ENCODE data around the gene PCMT1. TPM values are rescaled to one million over a fixed set of nuclear protein-coding genes. Genes with fewer than 3 reads are reported as not detected.
"Not testable (repeated sequence)": the region's sequence is repeated elsewhere in the genome, so short reads cannot be mapped to it uniquely, and the experiment has no call there.

Gene PCMT1
- polyA plus RNA-seq, 2 of the 4 experiments (the other 2 are of a cell fraction), result 92.4 to 99.3 TPM

DNA sequence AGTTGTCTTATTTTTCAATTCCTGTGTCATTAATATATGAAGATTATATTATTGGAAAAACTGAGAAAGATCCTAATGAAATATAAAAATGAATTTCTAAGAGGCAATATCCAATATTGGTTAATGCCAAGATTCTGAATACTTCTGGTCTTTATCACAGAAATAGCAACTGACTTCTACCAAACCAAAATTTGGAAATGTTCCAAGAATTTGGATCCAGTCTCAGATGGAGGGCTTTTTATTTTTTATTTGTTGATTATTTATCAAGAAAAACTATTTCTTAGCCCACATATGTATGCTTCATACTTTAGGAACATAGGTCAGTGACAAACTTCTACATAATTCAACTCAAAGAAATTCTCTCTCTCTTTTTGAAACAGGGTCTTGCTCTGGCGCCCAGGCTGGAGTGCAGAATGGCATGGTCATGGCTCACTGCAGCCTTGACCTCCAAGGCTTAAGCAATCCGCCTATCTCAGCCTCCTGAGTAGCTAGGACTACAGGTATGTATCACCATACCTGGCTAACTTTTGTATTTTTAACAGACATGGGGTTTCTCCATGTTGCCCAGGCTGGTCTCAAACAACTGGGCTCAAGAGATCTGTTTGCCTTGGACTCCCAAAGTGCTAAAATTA, 16.3 kb upstream of the PCMT1 start:
- POLR2A ChIA-PET, result no interaction called here
- ATAC-seq (no peak), DNase-seq (ENCODE audit: low read depth in 1 of 2, low spot score in 1 of 2) (no peak), FAIRE-seq (no peak)
- Histone ChIP-seq H3K27ac (no peak overlapping the region), H3K9me3 (no peaks in the 10 kb centered on the region), H3K4me1 (no peaks in the 10 kb centered on the region), H3K4me2 (no peak overlapping the region), H3K4me3 (no peak overlapping the region)
- TF ChIP-seq EP300 (IDR thresholded peaks at IDR 0.05), result no peak
- TF ChIP-seq, protein P1, sequence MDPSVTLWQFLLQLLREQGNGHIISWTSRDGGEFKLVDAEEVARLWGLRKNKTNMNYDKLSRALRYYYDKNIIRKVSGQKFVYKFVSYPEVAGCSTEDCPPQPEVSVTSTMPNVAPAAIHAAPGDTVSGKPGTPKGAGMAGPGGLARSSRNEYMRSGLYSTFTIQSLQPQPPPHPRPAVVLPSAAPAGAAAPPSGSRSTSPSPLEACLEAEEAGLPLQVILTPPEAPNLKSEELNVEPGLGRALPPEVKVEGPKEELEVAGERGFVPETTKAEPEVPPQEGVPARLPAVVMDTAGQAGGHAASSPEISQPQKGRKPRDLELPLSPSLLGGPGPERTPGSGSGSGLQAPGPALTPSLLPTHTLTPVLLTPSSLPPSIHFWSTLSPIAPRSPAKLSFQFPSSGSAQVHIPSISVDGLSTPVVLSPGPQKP (IDR thresholded peaks at IDR 0.05; ENCODE audit: low read depth, low read length), result no peak
- no peak for TF ChIP-seq FOSL2 (IDR thresholded peaks at IDR 0.05)
- TF ChIP-seq FOSL2 (CRISPR knock-in tag; IDR thresholded peaks at IDR 0.05), result no peak
- TF ChIP-seq HOXB5 (CRISPR knock-in tag; IDR thresholded peaks at IDR 0.05), result no peak
- TF ChIP-seq GATA3 (IDR thresholded peaks at IDR 0.05; ENCODE audit: borderline replicate concordance), result no peak
- no peak for TF ChIP-seq ZFP36 (IDR thresholded peaks at IDR 0.05; ENCODE audit: borderline replicate concordance, partially characterized antibody)
- TF ChIP-seq PHF8 (IDR thresholded peaks at IDR 0.05; ENCODE audit: borderline replicate concordance, low read depth), result no peak
- TF ChIP-seq CHD4 (IDR thresholded peaks at IDR 0.05; ENCODE audit: borderline replicate concordance), result no peak
- TF ChIP-seq, protein P2, sequence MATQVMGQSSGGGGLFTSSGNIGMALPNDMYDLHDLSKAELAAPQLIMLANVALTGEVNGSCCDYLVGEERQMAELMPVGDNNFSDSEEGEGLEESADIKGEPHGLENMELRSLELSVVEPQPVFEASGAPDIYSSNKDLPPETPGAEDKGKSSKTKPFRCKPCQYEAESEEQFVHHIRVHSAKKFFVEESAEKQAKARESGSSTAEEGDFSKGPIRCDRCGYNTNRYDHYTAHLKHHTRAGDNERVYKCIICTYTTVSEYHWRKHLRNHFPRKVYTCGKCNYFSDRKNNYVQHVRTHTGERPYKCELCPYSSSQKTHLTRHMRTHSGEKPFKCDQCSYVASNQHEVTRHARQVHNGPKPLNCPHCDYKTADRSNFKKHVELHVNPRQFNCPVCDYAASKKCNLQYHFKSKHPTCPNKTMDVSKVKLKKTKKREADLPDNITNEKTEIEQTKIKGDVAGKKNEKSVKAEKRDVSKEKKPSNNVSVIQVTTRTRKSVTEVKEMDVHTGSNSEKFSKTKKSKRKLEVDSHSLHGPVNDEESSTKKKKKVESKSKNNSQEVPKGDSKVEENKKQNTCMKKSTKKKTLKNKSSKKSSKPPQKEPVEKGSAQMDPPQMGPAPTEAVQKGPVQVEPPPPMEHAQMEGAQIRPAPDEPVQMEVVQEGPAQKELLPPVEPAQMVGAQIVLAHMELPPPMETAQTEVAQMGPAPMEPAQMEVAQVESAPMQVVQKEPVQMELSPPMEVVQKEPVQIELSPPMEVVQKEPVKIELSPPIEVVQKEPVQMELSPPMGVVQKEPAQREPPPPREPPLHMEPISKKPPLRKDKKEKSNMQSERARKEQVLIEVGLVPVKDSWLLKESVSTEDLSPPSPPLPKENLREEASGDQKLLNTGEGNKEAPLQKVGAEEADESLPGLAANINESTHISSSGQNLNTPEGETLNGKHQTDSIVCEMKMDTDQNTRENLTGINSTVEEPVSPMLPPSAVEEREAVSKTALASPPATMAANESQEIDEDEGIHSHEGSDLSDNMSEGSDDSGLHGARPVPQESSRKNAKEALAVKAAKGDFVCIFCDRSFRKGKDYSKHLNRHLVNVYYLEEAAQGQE (IDR thresholded peaks at IDR 0.05), result no peak
- TF ChIP-seq CEBPB (IDR thresholded peaks at IDR 0.05), result no peak
- TF ChIP-seq BHLHE40 (IDR thresholded peaks at IDR 0.05; ENCODE audit: low read depth, low read length), result no peak
- CTCF ChIA-PET, result interaction anchor here (0.7 to 1.6 kb wide), 2 partner anchors 9 to 266 kb away, joined by 3 to 7 read pairs; no protein-coding TSS in a partner anchor
- 100% methylated on average over 2 of the region's 2 CpGs for WGBS (ENCODE audit: missing lambda C conversion rate)

DNA sequence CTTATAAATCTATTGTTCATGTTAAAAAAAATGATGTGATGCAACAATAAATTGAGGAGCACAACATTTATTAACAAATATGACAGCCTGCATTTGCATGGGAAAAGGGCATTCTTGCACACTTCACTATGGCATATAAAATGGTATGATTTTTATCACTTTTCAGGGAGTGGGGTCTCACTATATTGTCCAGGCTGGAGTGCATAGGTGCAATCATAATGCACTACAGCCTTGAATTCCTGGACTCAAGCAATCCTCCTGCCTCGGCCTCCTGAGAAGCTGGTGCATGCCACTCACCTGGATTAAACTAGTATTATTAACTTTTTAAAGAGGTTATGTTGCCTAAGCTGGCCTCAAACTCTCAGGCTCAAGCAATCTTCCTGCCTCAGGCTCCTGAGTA, 14.6 kb upstream of the PCMT1 start:
- H3K27ac ChIP-seq, result no peak overlapping the region
- FAIRE-seq, result no peak
- ChIA-PET CTCF (interaction anchor here (0.6 to 1.6 kb wide), 2 partner anchors 11 to 184 kb away, joined by 3 to 7 read pairs; no protein-coding TSS in a partner anchor), POLR2A (interaction anchor here (0.6 kb wide), 1 partner anchor 127 kb away, joined by 3 read pairs; no protein-coding TSS in a partner anchor)
- no peaks in the 10 kb centered on the region for H3K4me1 ChIP-seq
- whole genome bisulfite sequencing (ENCODE audit: missing lambda C conversion rate), result 100% methylated on average over 1 of the region's 1 CpG
- no peak overlapping the region for H3K4me2 ChIP-seq
- DNase-seq (ENCODE audit: low read depth in 1 of 2, low spot score in 1 of 2), result no peak
- H3K9me3 ChIP-seq, result no peaks in the 10 kb centered on the region
- TF ChIP-seq NR3C1 (IDR thresholded peaks at IDR 0.05), result no peak
- no peak for TF ChIP-seq ZC3H11A (IDR thresholded peaks at IDR 0.05)
- TF ChIP-seq EHF (CRISPR knock-in tag; IDR thresholded peaks at IDR 0.05), result no peak
- no peak for TF ChIP-seq GATA3 (IDR thresholded peaks at IDR 0.05; ENCODE audit: borderline replicate concordance)
- TF ChIP-seq ZNF302 (CRISPR knock-in tag; IDR thresholded peaks at IDR 0.05), result no peak
- H3K4me3 ChIP-seq, result no peak overlapping the region
- no peak for ATAC-seq

DNA sequence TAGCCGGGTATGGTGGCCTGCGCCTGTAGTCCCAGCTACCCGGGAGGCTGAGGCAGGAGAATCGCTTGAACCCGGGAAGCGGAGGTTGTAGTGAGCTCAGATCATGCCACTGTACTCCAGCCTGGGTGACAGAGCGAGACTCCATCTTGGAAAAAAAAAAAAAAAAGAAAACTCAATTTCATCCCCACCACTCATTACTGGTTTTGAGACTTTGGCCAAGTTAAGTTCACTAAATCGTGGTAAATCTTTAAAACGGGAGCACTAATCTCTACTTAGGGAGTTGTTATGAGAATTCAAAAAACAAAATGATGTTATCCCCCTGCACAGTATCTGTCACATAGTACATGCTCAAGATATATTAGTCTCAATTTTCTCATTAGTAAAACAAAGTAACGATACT, 4.3 kb upstream of the PCMT1 start:
- POLR2A ChIA-PET; FAIRE-seq; ATAC-seq; DNase-seq (ENCODE audit: low read depth in 1 of 2, low spot score in 1 of 2); H3K9me3 ChIP-seq: not testable (repeated sequence)
- CTCF ChIA-PET, result interaction anchor here (0.9 kb wide), 1 partner anchor 11 kb away, joined by 4 read pairs; no protein-coding TSS in a partner anchor
- H3K4me2 ChIP-seq, result peak overlapping the region; percentile 92
- H3K27ac ChIP-seq, result peak overlapping the region in 1 of 2 experiments; percentile 78; a peak in 1 of 6 replicates
- WGBS (ENCODE audit: missing lambda C conversion rate), result 71% methylated on average over 10 of the region's 10 CpGs
- peaks cover 13% of the 10 kb centered on the region for H3K4me1 ChIP-seq
- H3K4me3 ChIP-seq, result peak overlapping the region; percentile 81
